OCI-LY7 (cell line): ENCODE measurements around the gene HCRTR1. TPM values are rescaled to one million over a fixed set of nuclear protein-coding genes. Genes with fewer than 3 reads are reported as not detected.

Source experiments
- Bru-seq: library from RNA; stranded (reverse); fragments of 400-500 nt; gene quantifications from one replicate; lab custom pipeline; 2021; lab: Mats Ljungman, UMichigan
- BruChase-seq, 2 experiments: library from RNA; stranded (reverse); fragments of 400-500 nt; gene quantifications; one replicate each; lab custom pipeline; 2021; lab: Mats Ljungman, UMichigan
- BruUV-seq: library from RNA; stranded (reverse); fragments of 400-500 nt; replicated peaks from 2 replicates; lab custom pipeline; 2021; lab: Mats Ljungman, UMichigan
- CTCF ChIA-PET: fragments of 300-600 bp; sonication (Branson Sonifier 250); formaldehyde crosslinking; loops from one replicate; lab custom pipeline; 2022; ENCODE audit warnings: antibody characterized with exemption; ENCODE audit not compliant: unreplicated experiment; lab: Charles Lee
- POLR2A ChIA-PET: fragments of 300-600 bp; sonication (Branson Sonifier 250); formaldehyde crosslinking; loops from one replicate; lab custom pipeline; 2022; ENCODE audit warnings: antibody characterized with exemption; lab: Charles Lee
- DNase-seq: peaks from one replicate; pipeline ENCODE4 v3.0.0-alpha.2; 2015; ENCODE audit warnings: low spot score
- H2AFZ ChIP-seq: fragments of 200-600 bp; sonication (generic), shearing (Covaris generic); 2 replicates; pipeline ENCODE4 v1.6.1; 2014; ENCODE audit warnings: mild to moderate bottlenecking, antibody characterized with exemption, low read length, moderate library complexity
- H3K27ac ChIP-seq: fragments of 200-600 bp; sonication (generic); 2 replicates; pipeline ENCODE4 v1.5.1; 2014; ENCODE audit warnings: mixed run types, low read depth, mild to moderate bottlenecking, moderate library complexity, low read length, inconsistent platforms; ENCODE audit not compliant: poor library complexity, severe bottlenecking
- H3K36me3 ChIP-seq: fragments of 200-600 bp; sonication (generic); 2 replicates; pipeline ENCODE4 v1.6.1; 2014; ENCODE audit warnings: mild to moderate bottlenecking, antibody characterized with exemption, low read length, moderate library complexity, mixed read lengths; ENCODE audit not compliant: insufficient read depth
- H3K4me1 ChIP-seq: fragments of 200-600 bp; sonication (generic); 2 replicates; pipeline ENCODE4 v1.5.1; 2014; ENCODE audit warnings: mild to moderate bottlenecking, low read length; ENCODE audit not compliant: insufficient read depth, poor library complexity, severe bottlenecking
- H3K4me2 ChIP-seq: fragments of 200-600 bp; sonication (generic); 2 replicates; pipeline ENCODE4 v1.6.1; 2014; ENCODE audit warnings: mild to moderate bottlenecking, low read length
- H3K4me3 ChIP-seq: fragments of 200-600 bp; sonication (generic); 2 replicates; pipeline ENCODE4 v1.5.1; 2014; ENCODE audit warnings: mild to moderate bottlenecking, low read depth, low read length; ENCODE audit not compliant: poor library complexity, severe bottlenecking
- H3K79me2 ChIP-seq: fragments of 200-600 bp; sonication (generic); 2 replicates; pipeline ENCODE4 v1.6.1; 2016; ENCODE audit warnings: low read depth, mild to moderate bottlenecking, low read length, moderate library complexity, mixed read lengths; ENCODE audit not compliant: insufficient read depth
- H3K9me2 ChIP-seq: fragments of 200-600 bp; sonication (generic); 2 replicates; pipeline ENCODE4 v1.6.1; 2016; ENCODE audit warnings: mild to moderate bottlenecking, low read length, mixed read lengths; ENCODE audit not compliant: insufficient read depth
- H3K9me3 ChIP-seq: fragments of 200-600 bp; sonication (generic); 2 replicates; pipeline ENCODE4 v1.6.1; 2014; ENCODE audit warnings: mild to moderate bottlenecking, mixed run types, low read length, mixed read lengths
- H4K20me1 ChIP-seq: fragments of 200-600 bp; sonication (generic); 2 replicates; pipeline ENCODE4 v1.6.1; 2014; ENCODE audit warnings: mild to moderate bottlenecking, antibody characterized with exemption, low read length, moderate library complexity, mixed read lengths; ENCODE audit not compliant: insufficient read depth
- EZH2phosphoT487 ChIP-seq: fragments of 200-600 bp; sonication (generic); IDR thresholded peaks from 2 replicates; pipeline ENCODE4 v1.6.1; 2018; ENCODE audit warnings: low read depth, borderline replicate concordance, mild to moderate bottlenecking, mixed run types, antibody characterized with exemption, low read length, moderate library complexity, mixed read lengths
- intact Hi-C: fragments of 100-400 bp; cut with micrococcal nuclease; formaldehyde crosslinking; loops from one replicate; pipeline ENCODE4 v1.10.0; 2022; ENCODE audit not compliant: unreplicated experiment
- long read RNA-seq: library from polyadenylated mRNA; stranded (forward); transcript quantifications from one replicate; pipeline ENCODE4 v2.0.0, GENCODE V29; 2022
- total RNA-seq, 2 experiments: library from RNA; depleted of rRNA in 1 of 2; stranded (reverse); fragments of >200 nt in 1 of 2; shearing (Covaris generic) in 1 of 2; gene quantifications; 2 replicates each; pipeline ENCODE4 v1.2.3, GENCODE V29; 2014 to 2022
- TF ChIP-seq, protein P1 (sequence below): fragments of 200-600 bp; sonication (generic); conservative IDR thresholded peaks from 2 replicates; pipeline ENCODE4 v1.5.1; 2014; ENCODE audit warnings: mild to moderate bottlenecking, antibody characterized with exemption, low read length, moderate library complexity, mixed read lengths

The HCRTR1 gene
- total RNA-seq (2014; rRNA removed; shearing (Covaris generic)): not detected in 2 replicates
- not detected in 2 replicates for total RNA-seq (2022)
- Bru-seq, nascent RNA: not detected
- not detected for BruChase-seq, experiment 1, labeled RNA remaining after a 6-hour chase
- BruChase-seq, experiment 2, labeled RNA remaining after a 2-hour chase: not detected
- long read RNA-seq, partial matches to known transcripts: 0 of 5 reads
- long read RNA-seq, other reads (novel, unspliced or antisense): 5 of 5 reads

DNA sequence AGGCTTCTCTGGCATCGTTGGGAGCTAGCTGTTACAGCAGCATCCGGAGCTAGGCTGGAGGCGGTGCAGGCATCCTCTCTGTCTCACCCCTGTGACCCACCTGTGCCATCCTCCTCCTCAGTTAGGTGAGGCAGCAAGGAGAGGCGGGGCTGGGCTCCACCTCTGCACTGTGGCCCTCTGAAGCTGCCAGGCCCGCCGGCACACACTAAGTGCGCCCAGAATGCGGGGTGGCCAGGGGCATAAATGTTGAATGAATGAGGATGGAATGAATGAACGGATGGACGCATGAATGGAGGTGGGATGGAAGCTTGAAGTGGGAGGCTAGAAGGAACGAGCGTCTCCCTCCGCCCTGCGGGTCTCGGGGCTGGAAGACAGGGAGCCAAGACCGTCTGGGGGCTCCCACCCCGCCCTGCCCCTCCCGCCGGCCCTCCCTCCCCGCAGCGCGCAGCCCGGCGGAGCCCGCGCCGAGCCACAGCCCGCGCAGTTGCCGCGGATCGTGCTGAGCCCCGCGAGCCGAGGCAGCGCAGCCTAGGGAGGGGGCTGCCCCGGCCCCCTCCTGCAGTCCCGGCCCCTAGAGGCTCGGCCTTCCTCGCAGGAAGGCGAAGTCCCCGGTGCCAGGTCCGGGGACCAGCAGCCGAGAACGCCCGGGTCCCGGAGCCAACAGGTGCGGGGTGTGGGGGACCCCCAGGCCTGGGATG lies at the start of gene HCRTR1:
HCRTR1 (plus strand) TSS at position 472 of the 698 bp plus-strand sequence. CDS start 1,504 bp downstream, outside the sequence.
- Histone ChIP-seq H3K79me2 (no peaks in the 10 kb centered on the region), H3K9me2 (no peaks in the 10 kb centered on the region), H2AFZ (no peak within 1 kb of the TSS), H4K20me1 (no peaks in the 10 kb centered on the region), H3K4me1 (no peaks in the 10 kb centered on the region), H3K4me3 (no peak within 1 kb of the TSS), H3K9me3 (no peaks in the 10 kb centered on the region), H3K4me2 (no peak within 1 kb of the TSS; the same call in 1 of the 2 replicates), H3K27ac (no peak within 1 kb of the TSS), H3K36me3 (no peaks in the 10 kb centered on the region)
- intact Hi-C loops: no loop called here
- no peak for TF ChIP-seq EZH2phosphoT487
- TF ChIP-seq, protein P1, sequence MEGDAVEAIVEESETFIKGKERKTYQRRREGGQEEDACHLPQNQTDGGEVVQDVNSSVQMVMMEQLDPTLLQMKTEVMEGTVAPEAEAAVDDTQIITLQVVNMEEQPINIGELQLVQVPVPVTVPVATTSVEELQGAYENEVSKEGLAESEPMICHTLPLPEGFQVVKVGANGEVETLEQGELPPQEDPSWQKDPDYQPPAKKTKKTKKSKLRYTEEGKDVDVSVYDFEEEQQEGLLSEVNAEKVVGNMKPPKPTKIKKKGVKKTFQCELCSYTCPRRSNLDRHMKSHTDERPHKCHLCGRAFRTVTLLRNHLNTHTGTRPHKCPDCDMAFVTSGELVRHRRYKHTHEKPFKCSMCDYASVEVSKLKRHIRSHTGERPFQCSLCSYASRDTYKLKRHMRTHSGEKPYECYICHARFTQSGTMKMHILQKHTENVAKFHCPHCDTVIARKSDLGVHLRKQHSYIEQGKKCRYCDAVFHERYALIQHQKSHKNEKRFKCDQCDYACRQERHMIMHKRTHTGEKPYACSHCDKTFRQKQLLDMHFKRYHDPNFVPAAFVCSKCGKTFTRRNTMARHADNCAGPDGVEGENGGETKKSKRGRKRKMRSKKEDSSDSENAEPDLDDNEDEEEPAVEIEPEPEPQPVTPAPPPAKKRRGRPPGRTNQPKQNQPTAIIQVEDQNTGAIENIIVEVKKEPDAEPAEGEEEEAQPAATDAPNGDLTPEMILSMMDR: no peak
- ChIA-PET CTCF (no interaction called here), POLR2A (interaction anchor here (0.6 to 0.7 kb wide), 2 partner anchors 55 to 565 kb away, joined by 4 to 6 read pairs; no protein-coding TSS in a partner anchor)
- BruUV-seq: no TSS peak
- DNase-seq: no peak

DNA sequence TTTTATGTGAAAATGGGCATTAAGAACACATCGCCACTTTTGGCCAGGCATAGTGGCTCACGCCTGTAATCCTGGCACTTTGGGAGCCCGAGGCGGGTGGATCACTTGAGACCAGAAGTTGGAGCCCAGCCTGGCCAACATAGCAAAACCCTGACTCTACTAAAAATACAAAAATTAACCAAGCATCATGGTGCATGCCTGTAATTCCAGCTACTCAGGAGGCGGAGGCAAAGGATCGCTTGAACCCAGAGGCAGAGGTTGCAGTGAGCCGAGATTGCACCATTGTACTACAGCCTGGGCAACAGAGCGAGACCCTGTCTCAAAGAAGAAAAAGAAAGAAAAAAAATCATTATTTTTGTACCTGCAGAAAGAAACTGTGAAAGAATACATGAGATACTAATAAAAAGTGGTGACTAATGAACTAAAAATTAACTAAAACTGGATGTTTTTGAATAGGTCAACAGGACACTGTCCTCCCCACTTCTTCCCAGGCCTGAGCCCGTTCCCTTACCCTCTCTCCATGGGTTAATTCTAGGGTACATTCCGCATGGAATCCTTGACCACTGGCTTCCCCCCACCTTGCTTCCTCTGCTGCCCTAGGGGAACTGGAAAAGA lies 49.4 kb upstream of the HCRTR1 start:
- intact Hi-C loops: no loop called here
- no peak for DNase-seq
- no peaks in the 10 kb centered on the region for H4K20me1 ChIP-seq
- CTCF ChIA-PET: no interaction called here
- no peak overlapping the region for H2AFZ ChIP-seq
- POLR2A ChIA-PET: interaction anchor here (0.6 kb wide), 1 partner anchor 878 kb away, joined by 3 read pairs; no protein-coding TSS in a partner anchor
- H3K4me1 ChIP-seq: peaks cover 7% of the 10 kb centered on the region
- no TSS peak for BruUV-seq
- H3K9me3 ChIP-seq: no peaks in the 10 kb centered on the region
- H3K36me3 ChIP-seq: no peaks in the 10 kb centered on the region
- no peaks in the 10 kb centered on the region for H3K79me2 ChIP-seq
- TF ChIP-seq, protein P1: no peak
- TF ChIP-seq EZH2phosphoT487: no peak
- H3K27ac ChIP-seq: no peak overlapping the region
- no peak overlapping the region for H3K4me2 ChIP-seq
- no peaks in the 10 kb centered on the region for H3K9me2 ChIP-seq
- H3K4me3 ChIP-seq: no peak overlapping the region
